DOHH2 (cell line): ENCODE measurements around the gene DNAH14.

Experiments used
- H3F3A ChIP-seq: fragments of 200-600 bp; sonication (generic), shearing (Covaris generic); 2 replicates; pipeline ENCODE4 v1.6.0; 2016; ENCODE audit warnings: antibody characterized with exemption, mild to moderate bottlenecking; ENCODE audit not compliant: control insufficient read depth, insufficient read depth
- H3K27ac ChIP-seq: fragments of 200-600 bp; sonication (generic); 2 replicates; pipeline ENCODE4 v1.5.1; 2014; ENCODE audit warnings: low read depth, mild to moderate bottlenecking, low read length, moderate library complexity
- H3K27me3 ChIP-seq: fragments of 200-600 bp; sonication (generic); 2 replicates; pipeline ENCODE4 v1.6.1; 2014; ENCODE audit warnings: mild to moderate bottlenecking, low read length, mixed read lengths; ENCODE audit not compliant: control insufficient read depth
- H3K36me3 ChIP-seq: fragments of 200-600 bp; sonication (generic); 2 replicates; pipeline ENCODE4 v1.6.1; 2014; ENCODE audit warnings: mild to moderate bottlenecking, low read length, moderate library complexity, mixed read lengths; ENCODE audit not compliant: control insufficient read depth
- H3K4me1 ChIP-seq: fragments of 200-600 bp; sonication (generic); 2 replicates; pipeline ENCODE4 v1.6.1; 2014; ENCODE audit warnings: mild to moderate bottlenecking, low read length, mixed read lengths; ENCODE audit not compliant: control insufficient read depth
- H3K4me2 ChIP-seq: fragments of 200-600 bp; sonication (generic); 2 replicates; pipeline ENCODE4 v1.6.0; 2014; ENCODE audit warnings: mild to moderate bottlenecking, low read length, moderate library complexity
- H3K4me3 ChIP-seq: fragments of 200-600 bp; sonication (generic); 2 replicates; pipeline ENCODE4 v1.5.1; 2014; ENCODE audit warnings: mild to moderate bottlenecking, low read length, mixed read lengths
- H3K79me2 ChIP-seq: fragments of 200-600 bp; sonication (generic); 2 replicates; pipeline ENCODE4 v1.6.1; 2014; ENCODE audit warnings: mild to moderate bottlenecking, low read length, mixed read lengths; ENCODE audit not compliant: control insufficient read depth
- H3K9me2 ChIP-seq: fragments of 200-600 bp; sonication (generic); replicated peaks from 2 replicates; pipeline ENCODE4 v1.6.1; 2014; ENCODE audit warnings: mild to moderate bottlenecking, low read length, mixed read lengths; ENCODE audit not compliant: control insufficient read depth
- H3K9me3 ChIP-seq: fragments of 200-600 bp; sonication (generic); 2 replicates; pipeline ENCODE4 v1.6.1; 2014; ENCODE audit warnings: antibody characterized with exemption, low read length, mixed read lengths; ENCODE audit not compliant: control insufficient read depth, insufficient read depth
- H4K20me1 ChIP-seq: fragments of 200-600 bp; sonication (generic); 2 replicates; pipeline ENCODE4 v1.6.0; 2014; ENCODE audit warnings: low read depth, mild to moderate bottlenecking, antibody characterized with exemption, low read length, moderate library complexity; ENCODE audit not compliant: control insufficient read depth, insufficient read depth
- EZH2phosphoT487 ChIP-seq: fragments of 200-600 bp; sonication (generic); IDR thresholded peaks from 2 replicates; pipeline ENCODE4 v1.6.1; 2017; ENCODE audit warnings: borderline replicate concordance, mild to moderate bottlenecking, antibody characterized with exemption, low read length, moderate library complexity, mixed read lengths
- TF ChIP-seq, protein P1 (sequence below): fragments of 200-600 bp; sonication (generic); IDR thresholded peaks from one replicate; pipeline ENCODE4 v1.5.1; 2014; ENCODE audit warnings: antibody characterized with exemption, mild to moderate bottlenecking, low read depth, low read length; ENCODE audit not compliant: poor library complexity, severe bottlenecking

The DNAH14 gene

DNA sequence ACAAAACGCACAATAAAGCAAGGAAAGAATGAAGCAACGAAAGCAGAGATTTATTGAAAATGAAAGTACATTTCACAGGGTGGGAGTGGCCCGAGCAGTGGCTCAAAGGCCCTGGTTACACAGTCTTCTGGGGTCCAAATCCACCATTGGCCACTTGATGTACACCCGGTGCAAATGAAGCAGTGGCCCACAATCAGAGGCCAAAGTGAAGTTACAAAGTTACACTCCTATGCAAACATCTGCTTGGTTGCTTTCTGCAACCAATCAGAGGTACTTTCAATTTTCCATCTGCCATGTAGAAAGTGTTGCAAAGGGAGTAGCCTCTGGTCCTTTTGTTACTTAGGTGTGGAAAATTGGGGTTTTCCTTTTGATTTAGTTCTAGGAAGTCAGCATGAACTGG, 10.0 kb upstream of the DNAH14 start:
- Histone ChIP-seq H3K4me2 (no peak overlapping the region), H3K4me1 (no peaks in the 10 kb centered on the region), H3K79me2 (no peaks in the 10 kb centered on the region), H3K4me3 (no peak overlapping the region), H3K36me3 (no peaks in the 10 kb centered on the region), H3K27me3 (no peaks in the 10 kb centered on the region), H4K20me1 (no peaks in the 10 kb centered on the region), H3K27ac (no peak overlapping the region), H3K9me3 (no peaks in the 10 kb centered on the region), H3F3A (no peaks in the 10 kb centered on the region), H3K9me2 (no peaks in the 10 kb centered on the region)
- no peak for TF ChIP-seq EZH2phosphoT487
- TF ChIP-seq, protein P1, sequence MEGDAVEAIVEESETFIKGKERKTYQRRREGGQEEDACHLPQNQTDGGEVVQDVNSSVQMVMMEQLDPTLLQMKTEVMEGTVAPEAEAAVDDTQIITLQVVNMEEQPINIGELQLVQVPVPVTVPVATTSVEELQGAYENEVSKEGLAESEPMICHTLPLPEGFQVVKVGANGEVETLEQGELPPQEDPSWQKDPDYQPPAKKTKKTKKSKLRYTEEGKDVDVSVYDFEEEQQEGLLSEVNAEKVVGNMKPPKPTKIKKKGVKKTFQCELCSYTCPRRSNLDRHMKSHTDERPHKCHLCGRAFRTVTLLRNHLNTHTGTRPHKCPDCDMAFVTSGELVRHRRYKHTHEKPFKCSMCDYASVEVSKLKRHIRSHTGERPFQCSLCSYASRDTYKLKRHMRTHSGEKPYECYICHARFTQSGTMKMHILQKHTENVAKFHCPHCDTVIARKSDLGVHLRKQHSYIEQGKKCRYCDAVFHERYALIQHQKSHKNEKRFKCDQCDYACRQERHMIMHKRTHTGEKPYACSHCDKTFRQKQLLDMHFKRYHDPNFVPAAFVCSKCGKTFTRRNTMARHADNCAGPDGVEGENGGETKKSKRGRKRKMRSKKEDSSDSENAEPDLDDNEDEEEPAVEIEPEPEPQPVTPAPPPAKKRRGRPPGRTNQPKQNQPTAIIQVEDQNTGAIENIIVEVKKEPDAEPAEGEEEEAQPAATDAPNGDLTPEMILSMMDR, result no peak

DNA sequence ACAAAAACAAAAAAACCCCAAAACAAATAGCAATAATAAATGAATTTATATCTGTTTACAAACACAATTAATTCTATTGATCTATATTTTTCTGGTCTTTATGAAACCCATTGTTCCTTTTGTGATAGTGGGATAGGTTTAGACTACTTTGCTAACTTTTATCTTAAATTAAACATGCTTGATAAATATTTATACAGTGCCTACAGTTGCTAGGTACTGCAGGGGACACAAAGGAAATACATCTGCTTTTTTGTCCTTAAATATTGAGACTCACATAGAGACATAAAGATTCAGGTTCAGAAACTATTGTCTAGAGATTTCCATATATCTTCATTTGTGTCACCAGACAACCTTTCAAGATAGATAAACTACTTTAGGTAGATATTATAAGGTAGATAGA, 8.5 kb upstream of the DNAH14 start:
- Histone ChIP-seq H3F3A (no peaks in the 10 kb centered on the region), H4K20me1 (no peaks in the 10 kb centered on the region), H3K4me3 (no peak overlapping the region), H3K9me2 (no peaks in the 10 kb centered on the region), H3K79me2 (no peaks in the 10 kb centered on the region), H3K27me3 (no peaks in the 10 kb centered on the region), H3K4me2 (no peak overlapping the region), H3K4me1 (no peaks in the 10 kb centered on the region), H3K36me3 (no peaks in the 10 kb centered on the region), H3K27ac (no peak overlapping the region), H3K9me3 (no peaks in the 10 kb centered on the region)
- TF ChIP-seq, protein P1, result no peak
- TF ChIP-seq EZH2phosphoT487, result no peak

DNA sequence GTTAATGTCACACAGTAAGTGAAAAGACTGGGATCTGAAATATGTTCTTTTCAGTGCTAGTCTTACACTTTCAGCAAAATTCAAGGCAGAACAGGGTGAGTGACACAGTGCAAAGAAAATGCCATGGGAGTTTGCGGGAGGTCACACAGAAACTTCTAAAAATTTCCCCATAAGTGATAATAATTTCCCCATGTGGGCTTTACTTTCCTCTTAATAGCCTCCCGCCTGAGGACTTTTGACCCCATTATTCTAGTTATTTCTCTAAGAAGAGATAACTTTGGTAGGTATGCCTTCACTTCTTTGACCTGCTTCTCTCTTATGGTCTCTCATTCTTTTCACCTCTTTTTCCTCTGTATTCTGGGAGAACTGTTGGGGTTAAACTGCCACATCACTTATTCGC, 8.1 kb upstream of the DNAH14 start:
- TF ChIP-seq EZH2phosphoT487, result no peak
- TF ChIP-seq, protein P1, result no peak
- Histone ChIP-seq H3K79me2 (no peaks in the 10 kb centered on the region), H3K9me2 (no peaks in the 10 kb centered on the region), H3K4me3 (no peak overlapping the region), H3K27me3 (no peaks in the 10 kb centered on the region), H4K20me1 (no peaks in the 10 kb centered on the region), H3K36me3 (no peaks in the 10 kb centered on the region), H3F3A (no peaks in the 10 kb centered on the region), H3K4me1 (no peaks in the 10 kb centered on the region), H3K4me2 (no peak overlapping the region), H3K27ac (no peak overlapping the region), H3K9me3 (no peaks in the 10 kb centered on the region)
